Muscle layer of colon (tissue), 2 donors: Measurements from ENCODE around the gene MCMBP.
"Not testable (repeated sequence)": the region's sequence is repeated elsewhere in the genome, so short reads cannot be mapped to it uniquely, and the experiment has no call there.

Experiments
- H3K27ac ChIP-seq: one replicate; pipeline ENCODE4 v1.7.0; 2013; ENCODE audit warnings: low read depth, mild to moderate bottlenecking, low read length, moderate library complexity
- H3K27me3 ChIP-seq, 2 donors: one replicate each; pipeline ENCODE4 v1.7.0; 2013; ENCODE audit warnings: low read length in 2 of 2, mild to moderate bottlenecking in 2 of 2; ENCODE audit not compliant: insufficient read depth in 2 of 2, control insufficient read depth in 1 of 2
- H3K36me3 ChIP-seq: one replicate; pipeline ENCODE4 v1.7.0; 2013; ENCODE audit warnings: mild to moderate bottlenecking, low read length; ENCODE audit not compliant: insufficient read depth
- H3K4me1 ChIP-seq: one replicate; pipeline ENCODE4 v1.7.0; 2013; ENCODE audit warnings: mild to moderate bottlenecking, low read length; ENCODE audit not compliant: insufficient read depth
- H3K4me3 ChIP-seq, 2 donors: one replicate each; pipeline ENCODE4 v1.7.0; 2013; ENCODE audit warnings: low read length in 2 of 2, low read depth in 1 of 2, mild to moderate bottlenecking in 1 of 2, moderate library complexity in 1 of 2
- H3K9ac ChIP-seq: one replicate; pipeline ENCODE4 v1.7.0; 2013; ENCODE audit warnings: low read length
- H3K9me3 ChIP-seq: one replicate; pipeline ENCODE4 v1.7.0; 2013; ENCODE audit warnings: mild to moderate bottlenecking, low read length
- donor health status: abdominal sarcoma.
- donor health status: Adenocarcinoma of cecum.

MCMBP gene

GRCh38 chr10:119801176-119801575 is 71.5 kb downstream of the MCMBP start:
- H3K4me1 ChIP-seq = peaks cover 4% of the 10 kb centered on the region
- no peaks in the 10 kb centered on the region for H3K9me3 ChIP-seq
- H3K27me3 ChIP-seq = no peaks in the 10 kb centered on the region
- H3K9ac ChIP-seq = no peak overlapping the region
- no peak overlapping the region for H3K27ac ChIP-seq
- no peak overlapping the region for H3K4me3 ChIP-seq
- H3K36me3 ChIP-seq = peaks cover 11% of the 10 kb centered on the region

- Histone ChIP-seq H3K9me3 (no peaks in the 10 kb centered on the region), H3K27ac (no peak overlapping the region), H3K27me3 (no peaks in the 10 kb centered on the region), H3K4me3 (no peak overlapping the region), H3K36me3 (peaks cover 11% of the 10 kb centered on the region), H3K4me1 (no peaks in the 10 kb centered on the region), H3K9ac (no peak overlapping the region)
Observed at GRCh38 chr10:119796039-119796438, 76.6 kb downstream of the MCMBP start.

GRCh38 chr10:119795101-119795500 is 77.5 kb downstream of the MCMBP start:
- H3K27ac ChIP-seq, H3K9me3 ChIP-seq, H3K4me1 ChIP-seq, H3K27me3 ChIP-seq, H3K4me3 ChIP-seq, H3K9ac ChIP-seq: not testable (repeated sequence)
- peaks cover 11% of the 10 kb centered on the region for H3K36me3 ChIP-seq

- Histone ChIP-seq H3K36me3 (no peaks in the 10 kb centered on the region), H3K4me3 (peak overlapping the region in 1 of 2 donors; percentile 13), H3K9me3 (no peaks in the 10 kb centered on the region), H3K9ac (no peak overlapping the region), H3K4me1 (peaks cover 17% of the 10 kb centered on the region), H3K27me3 (no peaks in the 10 kb centered on the region), H3K27ac (no peak overlapping the region)
Observed at GRCh38 chr10:119786117-119786769, 86.4 kb downstream of the MCMBP start.

GRCh38 chr10:119784340-119785067 is 88.1 kb downstream of the MCMBP start:
- no peak overlapping the region for H3K27ac ChIP-seq
- H3K27me3 ChIP-seq = no peaks in the 10 kb centered on the region

GRCh38 chr10:119783665-119784027 is 89.0 kb downstream of the MCMBP start:
- H3K27me3 ChIP-seq = no peaks in the 10 kb centered on the region
- no peaks in the 10 kb centered on the region for H3K9me3 ChIP-seq
- H3K27ac ChIP-seq = no peak overlapping the region
- H3K4me1 ChIP-seq = peaks cover 17% of the 10 kb centered on the region
- H3K4me3 ChIP-seq = no peak overlapping the region
- no peak overlapping the region for H3K9ac ChIP-seq
- no peaks in the 10 kb centered on the region for H3K36me3 ChIP-seq

More at GRCh38 chr10:119784340-119785067, 88.1 kb downstream of the MCMBP start:
- Histone ChIP-seq H3K9me3 (no peaks in the 10 kb centered on the region), H3K9ac (no peak overlapping the region), H3K4me1 (peaks cover 17% of the 10 kb centered on the region), H3K4me3 (no peak overlapping the region), H3K36me3 (no peaks in the 10 kb centered on the region)

- Histone ChIP-seq H3K9me3 (no peaks in the 10 kb centered on the region), H3K9ac (no peak overlapping the region), H3K4me1 (peaks cover 17% of the 10 kb centered on the region), H3K4me3 (no peak overlapping the region), H3K36me3 (no peaks in the 10 kb centered on the region), H3K27me3 (no peaks in the 10 kb centered on the region), H3K27ac (no peak overlapping the region)
Observed at GRCh38 chr10:119782981-119783664, 89.5 kb downstream of the MCMBP start.

- Histone ChIP-seq H3K9me3 (no peaks in the 10 kb centered on the region), H3K27me3 (no peaks in the 10 kb centered on the region), H3K9ac (no peak overlapping the region), H3K36me3 (no peaks in the 10 kb centered on the region), H3K4me3 (no peak overlapping the region), H3K27ac (no peak overlapping the region), H3K4me1 (peaks cover 15% of the 10 kb centered on the region)
Observed at GRCh38 chr10:119781498-119781897, 91.1 kb downstream of the MCMBP start.

- Histone ChIP-seq H3K9me3 (no peaks in the 10 kb centered on the region), H3K4me3 (no peak overlapping the region), H3K9ac (no peak overlapping the region), H3K36me3 (no peaks in the 10 kb centered on the region), H3K27me3 (no peaks in the 10 kb centered on the region), H3K27ac (no peak overlapping the region), H3K4me1 (peaks cover 10% of the 10 kb centered on the region)
Observed at GRCh38 chr10:119780879-119781480, 91.7 kb downstream of the MCMBP start.
